NOMO-1 (cell line): ENCODE measurements around the gene COPRS.
"Not testable (repeated sequence)": the region's sequence is repeated elsewhere in the genome, so short reads cannot be mapped to it uniquely, and the experiment has no call there.

Source experiments
- DNase-seq, 2 experiments: peaks; one replicate each; lab custom pipeline; 2025; ENCODE audit not compliant: unreplicated experiment in 2 of 2; lab: John Stamatoyannopoulos, UW

COPRS gene

GRCh38 chr17:31815212-31815730, 43.8 kb downstream of the COPRS start:
- no peak for DNase-seq

GRCh38 chr17:31811101-31811500, 47.9 kb downstream of the COPRS start:
- DNase-seq: peak in 1 of 2 experiments; percentile 2

GRCh38 chr17:31809876-31810275, 49.2 kb downstream of the COPRS start:
- DNase-seq: not testable (repeated sequence)

GRCh38 chr17:31808521-31809050, 50.5 kb downstream of the COPRS start:
- DNase-seq: no peak

- DNase-seq: no peak
These were observed 51.2 kb downstream of the COPRS start for GRCh38 chr17:31807846-31808245.

GRCh38 chr17:31806921-31807320, 52.1 kb downstream of the COPRS start:
- no peak for DNase-seq

GRCh38 chr17:31803494-31804213, 55.4 kb downstream of the COPRS start:
- peak; percentile 50 to 57 for DNase-seq

- DNase-seq: peak; percentile 49 to 50
These were observed 56.5 kb downstream of the COPRS start for GRCh38 chr17:31802502-31802901.
